HG02852 (cell line): ENCODE data around the gene SLC25A26.

ENCODE experiments used
- ATAC-seq: cut with Tn5 transposase; IDR thresholded peaks from one replicate; pipeline ENCODE4 v1.9.1; 2021; ENCODE audit warnings: mild to moderate bottlenecking, moderate library complexity; ENCODE audit not compliant: unreplicated experiment

Gene SLC25A26

GRCh38 chr3:66393333-66394005 is 172.7 kb downstream of the SLC25A26 start:
- no peak for ATAC-seq

GRCh38 chr3:66394019-66394752 is 173.4 kb downstream of the SLC25A26 start:
- peak; percentile 83 for ATAC-seq

DNA sequence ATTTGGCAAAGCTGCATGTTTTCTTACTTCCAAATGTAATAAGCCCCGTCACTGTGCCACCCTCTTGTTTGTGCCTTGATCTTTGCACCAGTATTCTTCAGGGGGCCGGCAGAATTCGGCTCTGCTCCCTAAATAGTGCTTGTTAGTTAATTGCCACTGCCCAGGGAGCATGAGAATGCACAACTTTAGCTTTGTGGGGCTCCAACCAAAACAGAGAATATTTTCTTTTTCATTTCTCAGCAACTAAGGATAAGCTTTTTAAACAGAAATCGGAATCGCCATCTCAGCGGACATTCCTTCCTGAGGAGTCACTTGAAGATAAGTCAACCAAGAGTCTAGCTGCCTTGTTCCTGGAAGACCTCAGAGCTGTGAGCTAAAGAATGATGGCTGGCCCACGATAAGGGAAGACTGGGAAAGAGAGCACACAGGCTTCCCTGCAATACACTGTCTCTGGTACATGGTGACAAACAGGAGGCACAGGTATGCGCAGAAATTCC is 174.0 kb downstream of the SLC25A26 start:
- no peak for ATAC-seq

GRCh38 chr3:66395635-66396034 is 174.8 kb downstream of the SLC25A26 start:
- ATAC-seq = no peak

- no peak for ATAC-seq
These were observed 175.5 kb downstream of the SLC25A26 start for GRCh38 chr3:66396161-66396760.

- ATAC-seq = no peak
These were observed 176.1 kb downstream of the SLC25A26 start for GRCh38 chr3:66396888-66397287.

- ATAC-seq = no peak
These were observed 176.9 kb downstream of the SLC25A26 start for GRCh38 chr3:66397745-66398144.

GRCh38 chr3:66398228-66399025 is 177.6 kb downstream of the SLC25A26 start:
- no peak for ATAC-seq

DNA sequence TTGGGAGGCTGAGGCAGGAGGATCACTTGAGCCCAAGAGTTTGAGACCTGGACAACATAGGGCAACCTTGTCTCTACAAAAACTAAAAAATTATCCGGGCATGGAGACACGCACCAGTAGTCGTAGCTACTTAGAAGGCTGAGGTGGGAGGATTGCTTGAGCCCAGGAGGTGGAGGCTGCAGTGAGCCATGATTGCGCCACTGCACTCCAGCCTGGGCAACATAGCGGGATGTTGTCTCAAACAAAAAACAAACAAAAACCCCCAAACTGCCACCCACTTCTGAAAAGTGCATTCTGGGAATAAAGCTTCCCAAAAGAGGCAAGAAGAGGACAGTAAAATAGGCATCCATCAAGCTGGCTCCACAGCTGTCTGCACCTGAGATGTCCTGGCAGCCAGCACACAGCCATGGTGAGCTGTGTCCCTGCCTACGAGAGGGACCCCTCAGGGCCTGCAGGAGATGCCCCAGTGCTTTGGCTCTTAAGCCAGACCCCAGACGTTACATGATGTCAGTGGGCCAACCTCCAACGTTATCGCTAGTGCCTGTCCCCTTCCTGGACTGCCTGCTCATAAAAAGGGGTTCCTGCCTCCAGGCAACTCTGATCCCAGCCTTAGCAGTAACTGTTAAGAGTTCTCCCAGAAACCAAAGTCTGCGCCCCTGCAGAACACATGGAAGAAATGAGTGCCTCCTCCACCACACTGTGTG is 178.9 kb downstream of the SLC25A26 start:
- ATAC-seq = no peak

- no peak for ATAC-seq
These were observed 179.8 kb downstream of the SLC25A26 start for GRCh38 chr3:66400411-66401156.

- ATAC-seq = no peak
These were observed 180.4 kb downstream of the SLC25A26 start for GRCh38 chr3:66401157-66401550.

DNA sequence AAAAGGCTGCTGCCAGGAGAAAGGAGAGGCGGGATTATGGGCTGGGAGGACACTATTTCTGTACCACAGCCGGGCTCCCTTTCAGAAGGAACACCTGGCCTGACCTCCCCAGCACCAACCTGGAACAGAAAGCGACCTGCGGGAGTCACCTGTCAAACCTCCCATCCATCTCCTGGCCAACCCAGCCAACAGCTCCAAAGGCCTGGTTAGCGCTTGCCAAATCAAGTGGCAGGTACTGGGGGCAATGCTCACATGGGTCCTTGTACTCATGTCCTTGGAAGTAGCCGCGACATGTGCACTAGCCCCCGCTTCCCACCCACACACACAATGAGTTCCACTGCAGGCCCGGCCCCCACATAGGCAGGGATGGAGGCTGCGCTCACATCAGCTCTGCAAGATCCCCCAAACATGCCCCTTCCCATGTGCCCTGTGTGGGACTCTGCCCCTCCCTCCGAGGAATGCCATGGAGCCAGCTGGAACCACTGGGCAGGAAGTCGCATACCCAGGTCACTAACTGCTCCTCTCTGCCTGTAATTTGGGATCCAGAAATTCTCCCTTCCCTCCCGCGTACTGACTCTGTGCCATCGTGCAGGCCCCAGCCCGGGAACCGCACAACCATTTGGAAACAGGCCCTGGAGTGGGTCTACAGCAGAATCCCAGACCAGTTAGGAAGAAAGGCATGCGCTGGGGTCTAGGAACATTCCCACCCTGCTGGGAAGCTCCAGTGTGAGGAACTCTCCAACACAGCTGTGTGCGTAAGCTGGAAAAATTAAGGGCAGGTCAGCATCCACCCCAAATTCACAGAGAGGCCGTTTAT is 181.1 kb downstream of the SLC25A26 start:
- ATAC-seq = no peak

GRCh38 chr3:66402596-66403290 is 181.9 kb downstream of the SLC25A26 start:
- ATAC-seq = no peak

GRCh38 chr3:66403323-66403990 is 182.7 kb downstream of the SLC25A26 start:
- ATAC-seq = no peak

GRCh38 chr3:66404197-66404596 is 183.4 kb downstream of the SLC25A26 start:
- ATAC-seq = no peak

DNA sequence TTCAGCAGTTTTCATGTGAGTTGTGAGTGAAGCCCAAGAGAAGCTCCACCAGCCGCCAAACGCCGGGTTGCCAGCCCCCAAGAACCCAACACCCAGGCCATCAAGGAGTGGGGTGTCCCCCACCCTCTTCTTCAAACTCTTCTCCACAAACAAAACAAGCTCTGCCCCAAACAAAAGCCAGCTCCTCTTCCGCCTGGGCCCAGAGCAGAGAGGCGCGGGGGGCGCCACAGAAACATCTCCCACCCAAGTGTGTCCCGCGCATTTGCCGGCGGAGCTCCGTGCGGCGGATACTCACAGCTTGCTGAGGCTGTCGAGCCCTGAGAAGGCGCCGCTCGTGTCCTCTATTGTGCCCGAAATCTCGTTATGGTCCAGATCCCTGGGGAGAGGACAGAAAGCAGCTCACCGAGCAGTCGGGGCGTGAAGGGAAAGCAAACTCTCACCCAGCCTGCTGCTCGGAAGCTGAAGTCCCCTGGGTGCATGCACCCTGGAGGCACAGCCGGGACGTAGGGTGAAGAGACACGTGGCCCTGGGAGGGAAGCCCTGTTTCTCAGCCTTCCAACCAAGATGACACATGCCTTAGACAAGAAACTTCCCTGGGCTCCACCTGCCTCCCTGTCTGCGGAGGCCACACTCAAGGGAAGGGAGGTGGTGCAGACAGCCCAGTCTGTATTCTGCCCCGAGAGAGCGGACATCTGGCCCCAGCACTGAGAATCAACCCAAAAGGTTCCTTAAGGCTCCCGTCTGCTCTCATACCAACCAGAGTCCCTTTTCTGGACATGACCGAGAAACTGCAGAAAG is 184.3 kb downstream of the SLC25A26 start:
- no peak for ATAC-seq

- no peak for ATAC-seq
These were observed 184.9 kb downstream of the SLC25A26 start for GRCh38 chr3:66405701-66406091.
